GM18498 (cell line): Measurements from ENCODE around the gene TET3.

Experiments
- ATAC-seq: cut with Tn5 transposase; IDR thresholded peaks from one replicate; pipeline ENCODE4 v1.9.1; 2021; ENCODE audit warnings: mild to moderate bottlenecking, moderate library complexity; ENCODE audit not compliant: unreplicated experiment

Gene TET3

DNA sequence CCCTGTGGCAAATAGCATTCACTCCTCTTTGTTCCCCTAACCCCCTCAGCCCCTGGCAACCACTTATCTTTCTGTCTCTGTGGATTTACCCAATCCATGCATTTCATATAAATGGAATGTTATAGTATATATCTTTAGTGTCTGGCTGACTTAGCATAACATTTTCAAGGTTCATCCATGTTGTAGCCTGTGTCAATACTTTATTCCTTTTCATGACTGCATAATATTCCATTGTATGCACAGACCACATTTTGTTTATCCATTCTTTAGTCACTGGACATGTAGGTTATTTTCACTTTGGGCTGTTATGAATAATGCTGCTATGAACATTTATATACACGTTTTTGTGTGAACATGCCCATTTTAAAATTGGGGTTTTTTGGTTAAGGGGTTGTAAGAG lies 42.8 kb downstream of the TET3 start:
- no peak for ATAC-seq

GRCh38 chr2:74028290-74028689 lies 43.6 kb downstream of the TET3 start:
- no peak for ATAC-seq

GRCh38 chr2:74028741-74029140 lies 44.0 kb downstream of the TET3 start:
- ATAC-seq = no peak

- no peak for ATAC-seq
Observed at GRCh38 chr2:74029714-74030397, 45.1 kb downstream of the TET3 start.

GRCh38 chr2:74031221-74031620 lies 46.5 kb downstream of the TET3 start:
- ATAC-seq = no peak

- no peak for ATAC-seq
Observed at GRCh38 chr2:74031959-74032287, 47.2 kb downstream of the TET3 start.

DNA sequence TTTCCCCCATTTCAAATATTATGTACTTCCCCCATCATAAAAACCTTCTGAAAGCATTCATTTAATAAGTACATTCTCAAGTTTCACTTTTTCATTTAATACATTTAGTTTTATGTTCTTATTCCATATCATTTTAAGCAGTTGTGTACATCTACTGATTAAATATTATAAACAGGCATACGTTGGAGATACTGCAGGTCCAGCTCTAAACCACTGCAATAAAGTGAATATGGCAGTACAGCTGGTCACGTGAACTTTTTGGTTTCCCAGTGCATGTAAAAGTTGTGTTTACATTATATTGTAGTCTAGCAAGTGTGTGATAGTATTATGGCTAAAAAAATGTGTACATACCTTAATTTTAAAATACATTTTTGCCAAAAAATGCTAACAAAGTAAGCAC lies 48.7 kb downstream of the TET3 start:
- no peak for ATAC-seq
